Muscle layer of colon (tissue), 2 donors: ENCODE data around the gene PYGM.

Experiments used
- H3K27ac ChIP-seq: one replicate; pipeline ENCODE4 v1.7.0; 2013; ENCODE audit warnings: low read depth, mild to moderate bottlenecking, low read length, moderate library complexity
- H3K27me3 ChIP-seq, 2 donors: one replicate each; pipeline ENCODE4 v1.7.0; 2013; ENCODE audit warnings: low read length in 2 of 2, mild to moderate bottlenecking in 2 of 2; ENCODE audit not compliant: insufficient read depth in 2 of 2, control insufficient read depth in 1 of 2
- H3K36me3 ChIP-seq: one replicate; pipeline ENCODE4 v1.7.0; 2013; ENCODE audit warnings: mild to moderate bottlenecking, low read length; ENCODE audit not compliant: insufficient read depth
- H3K4me1 ChIP-seq: one replicate; pipeline ENCODE4 v1.7.0; 2013; ENCODE audit warnings: mild to moderate bottlenecking, low read length; ENCODE audit not compliant: insufficient read depth
- H3K4me3 ChIP-seq, 2 donors: one replicate each; pipeline ENCODE4 v1.7.0; 2013; ENCODE audit warnings: low read length in 2 of 2, low read depth in 1 of 2, mild to moderate bottlenecking in 1 of 2, moderate library complexity in 1 of 2
- H3K9ac ChIP-seq: one replicate; pipeline ENCODE4 v1.7.0; 2013; ENCODE audit warnings: low read length
- H3K9me3 ChIP-seq: one replicate; pipeline ENCODE4 v1.7.0; 2013; ENCODE audit warnings: mild to moderate bottlenecking, low read length
- donor health status: abdominal sarcoma.
- donor health status: Adenocarcinoma of cecum.

The PYGM gene

DNA sequence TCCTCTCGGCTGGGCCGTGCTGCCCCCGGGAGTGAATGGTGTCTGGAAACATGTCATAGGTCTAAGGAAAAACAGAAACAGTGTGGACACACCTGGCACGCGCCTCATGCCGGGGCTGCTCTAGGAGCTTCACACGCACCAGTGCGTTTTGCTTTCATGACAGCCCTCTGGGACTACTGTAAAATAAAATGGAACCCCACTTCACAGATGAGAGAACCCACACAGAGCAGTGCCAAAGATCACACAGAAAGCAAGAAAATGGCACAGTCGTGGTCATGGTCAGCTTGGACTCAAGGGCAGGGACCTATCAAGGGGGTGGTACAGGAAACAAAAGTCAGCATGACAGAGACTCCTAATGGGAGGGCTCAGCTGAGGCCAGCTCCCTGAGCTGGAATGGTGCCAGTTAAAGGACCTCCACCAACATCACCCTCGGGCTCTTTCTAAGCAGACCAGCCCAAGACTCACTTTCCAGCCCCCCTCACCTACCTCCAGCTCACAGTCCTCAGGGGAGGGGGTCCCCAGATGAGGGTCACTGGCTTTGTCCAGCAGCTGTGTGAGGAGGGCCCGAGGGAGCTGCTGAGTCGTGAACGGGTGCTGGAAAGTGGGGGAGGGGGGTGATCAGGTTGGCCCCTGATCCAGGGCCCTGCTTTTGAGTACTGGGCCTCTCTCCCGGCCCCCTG lies 40.0 kb upstream of the PYGM start:
- no peaks in the 10 kb centered on the region for H3K9me3 ChIP-seq
- H3K9ac ChIP-seq, result no peak overlapping the region
- H3K27ac ChIP-seq, result no peak overlapping the region
- no peaks in the 10 kb centered on the region for H3K27me3 ChIP-seq
- H3K36me3 ChIP-seq, result peaks cover 13% of the 10 kb centered on the region
- H3K4me3 ChIP-seq, result no peak overlapping the region
- H3K4me1 ChIP-seq, result peaks cover 20% of the 10 kb centered on the region

DNA sequence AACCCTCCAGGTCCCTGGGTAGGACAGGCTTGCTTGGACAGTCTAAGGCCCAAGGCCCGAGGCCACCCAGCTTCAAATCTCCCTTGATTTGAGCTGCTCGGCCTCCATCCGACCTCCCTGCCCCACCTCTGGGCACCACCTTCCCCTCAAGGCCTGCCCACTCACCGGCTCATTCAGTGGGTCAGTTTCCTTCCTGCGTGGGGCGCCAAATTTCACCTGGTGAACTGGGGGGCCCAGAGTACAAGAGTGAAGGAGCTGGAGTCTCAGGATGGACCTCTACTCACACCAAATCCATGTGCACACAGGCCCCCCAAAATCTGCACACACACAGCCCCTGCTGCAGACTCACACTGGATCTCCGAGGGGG lies 39.5 kb upstream of the PYGM start:
- no peaks in the 10 kb centered on the region for H3K27me3 ChIP-seq
- no peaks in the 10 kb centered on the region for H3K9me3 ChIP-seq
- no peak overlapping the region for H3K27ac ChIP-seq
- H3K9ac ChIP-seq, result no peak overlapping the region
- H3K4me3 ChIP-seq, result no peak overlapping the region
- H3K36me3 ChIP-seq, result peaks cover 9% of the 10 kb centered on the region
- H3K4me1 ChIP-seq, result peaks cover 18% of the 10 kb centered on the region

DNA sequence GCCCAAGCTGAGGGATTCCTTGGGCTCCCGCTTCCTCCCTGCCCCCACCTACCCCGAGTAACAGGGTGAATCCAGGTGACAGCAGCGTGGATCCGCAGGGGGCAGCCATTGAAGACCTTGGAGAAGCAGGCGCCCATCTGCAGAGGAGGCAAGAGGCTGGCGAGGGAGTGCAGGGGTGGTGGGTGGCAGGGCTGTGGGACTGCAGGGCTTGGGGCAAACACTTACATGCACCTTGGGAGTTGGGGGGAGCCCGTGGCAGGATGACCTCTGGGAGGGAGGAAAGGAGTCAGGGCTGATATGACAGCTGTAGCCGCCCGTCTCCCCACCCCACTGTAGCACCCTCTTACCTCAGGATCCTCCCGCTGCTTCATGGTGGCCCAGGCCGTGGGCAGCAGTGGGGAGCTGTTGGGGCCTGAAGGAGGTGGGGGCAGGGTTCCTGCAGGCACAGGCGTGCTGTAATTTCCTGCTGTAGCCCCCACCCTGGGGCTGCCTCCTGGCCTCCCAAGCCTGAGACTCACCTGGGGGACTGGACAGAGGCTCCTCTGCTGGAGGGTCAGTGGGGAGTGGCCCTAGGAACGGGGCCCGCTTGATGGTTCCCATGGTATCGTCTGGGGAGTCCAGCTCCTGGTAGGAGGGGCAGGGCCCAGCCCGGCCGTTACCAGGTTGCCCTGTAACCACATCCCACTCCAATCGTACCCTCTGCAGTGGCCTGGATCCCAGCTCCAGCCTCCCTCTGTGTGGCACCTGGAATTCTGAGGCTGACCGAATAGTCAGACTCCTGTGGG lies 37.2 kb upstream of the PYGM start:
- H3K27me3 ChIP-seq, result no peaks in the 10 kb centered on the region
- H3K36me3 ChIP-seq, result peaks cover 9% of the 10 kb centered on the region
- no peak overlapping the region for H3K27ac ChIP-seq
- peaks cover 2% of the 10 kb centered on the region for H3K4me1 ChIP-seq
- no peaks in the 10 kb centered on the region for H3K9me3 ChIP-seq
- H3K9ac ChIP-seq, result no peak overlapping the region
- no peak overlapping the region for H3K4me3 ChIP-seq

DNA sequence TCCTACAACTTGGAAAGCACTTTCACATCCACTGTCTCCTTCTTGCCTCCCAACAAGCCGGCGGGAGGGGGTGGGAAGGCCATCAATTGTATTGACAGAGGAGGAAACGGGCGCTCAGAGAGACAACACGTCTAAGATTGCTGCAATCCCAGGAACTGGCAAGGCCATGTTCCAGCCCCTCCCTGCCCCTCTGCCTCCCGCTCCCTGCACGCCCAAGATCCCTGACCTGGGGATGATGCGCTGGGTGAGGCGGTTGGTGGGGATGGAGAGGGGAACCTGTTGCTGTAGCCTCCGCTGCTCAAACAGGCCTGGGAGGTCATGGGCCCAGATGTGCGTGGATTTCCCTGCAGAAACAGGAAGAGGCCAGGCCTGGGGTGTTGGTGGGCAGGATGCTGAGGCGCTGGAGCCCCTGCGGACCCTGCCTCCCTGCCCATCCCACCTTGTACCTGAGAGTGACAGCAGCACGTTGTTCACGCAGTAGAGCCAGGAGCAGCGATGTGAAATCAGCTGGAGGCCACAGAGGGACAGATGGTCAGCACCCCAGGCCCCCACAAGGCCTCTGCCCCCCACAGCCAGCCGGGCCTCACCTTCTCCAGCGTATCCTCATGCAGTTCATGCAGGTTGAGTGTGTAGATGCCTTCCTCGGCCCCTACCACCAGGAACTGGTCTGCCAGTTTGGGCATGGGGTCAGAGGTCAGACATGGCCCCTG lies 36.4 kb upstream of the PYGM start:
- no peak overlapping the region for H3K9ac ChIP-seq
- no peaks in the 10 kb centered on the region for H3K4me1 ChIP-seq
- no peak overlapping the region for H3K4me3 ChIP-seq
- H3K9me3 ChIP-seq, result no peaks in the 10 kb centered on the region
- no peak overlapping the region for H3K27ac ChIP-seq
- no peaks in the 10 kb centered on the region for H3K27me3 ChIP-seq
- H3K36me3 ChIP-seq, result peaks cover 9% of the 10 kb centered on the region

DNA sequence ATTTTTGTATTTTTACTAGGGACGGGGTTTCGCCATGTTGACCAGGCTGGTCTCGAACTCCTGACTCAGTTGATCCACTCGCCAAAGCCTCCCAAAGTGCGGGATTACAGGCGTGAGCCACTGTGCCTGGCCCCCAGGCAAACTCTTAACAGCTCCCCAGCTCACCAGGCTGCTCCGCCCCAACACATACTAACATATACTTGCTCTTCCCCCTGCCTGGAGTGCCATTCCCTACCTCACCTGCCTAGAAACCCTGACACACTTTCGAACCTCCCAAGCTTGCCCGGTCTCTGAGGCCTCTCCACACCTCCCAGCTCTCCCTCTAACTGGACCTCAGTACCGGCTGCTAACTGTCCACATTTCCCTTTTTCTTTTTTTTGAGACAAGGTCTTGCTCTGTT lies 34.8 kb upstream of the PYGM start:
- no peaks in the 10 kb centered on the region for H3K4me1 ChIP-seq

DNA sequence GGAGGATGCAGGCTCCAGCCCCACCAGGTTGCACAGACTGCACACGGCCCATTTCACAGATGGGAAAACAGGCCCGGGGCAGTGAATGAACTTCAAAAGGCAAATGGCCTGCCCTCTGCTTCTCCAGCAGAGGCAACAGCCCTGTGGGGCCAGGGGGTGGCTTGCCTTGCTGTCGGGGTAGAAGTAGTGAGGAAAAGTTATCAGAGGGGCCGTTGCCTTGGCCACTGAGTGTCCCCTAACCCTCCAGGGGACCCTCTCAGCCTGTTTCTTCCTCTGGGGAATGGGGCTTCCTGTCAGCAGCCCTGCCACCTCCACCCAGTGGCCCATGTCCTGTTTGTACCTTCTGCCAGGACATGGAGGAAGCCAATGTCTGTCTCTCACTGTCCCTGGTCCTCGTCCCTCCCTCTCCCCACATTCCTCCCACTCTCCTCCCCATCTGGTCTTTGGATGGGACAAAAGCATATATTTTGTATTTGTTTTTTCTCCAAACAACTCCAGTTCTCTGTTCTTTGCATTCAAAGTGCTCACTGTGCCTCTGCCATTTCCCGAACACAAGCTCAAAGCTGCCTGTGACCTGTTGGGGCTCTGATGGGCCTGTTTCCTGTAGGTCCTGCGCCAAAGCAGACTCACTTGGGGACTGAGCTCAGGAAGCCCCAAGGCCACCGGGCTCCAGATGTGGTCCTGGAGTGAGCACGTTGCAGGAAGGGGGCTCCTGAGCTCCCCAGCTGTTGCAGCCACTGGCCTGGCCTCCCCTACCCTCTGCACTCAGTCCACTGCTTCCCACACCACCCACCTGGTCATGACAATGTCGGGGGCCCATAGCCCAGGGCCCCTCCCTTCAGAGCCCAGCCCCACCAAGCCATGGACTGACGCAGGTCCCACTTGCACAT lies 33.7 kb upstream of the PYGM start:
- no peak overlapping the region for H3K4me3 ChIP-seq
- H3K9me3 ChIP-seq, result no peaks in the 10 kb centered on the region
- H3K4me1 ChIP-seq, result no peaks in the 10 kb centered on the region
- H3K27ac ChIP-seq, result no peak overlapping the region
- H3K27me3 ChIP-seq, result no peaks in the 10 kb centered on the region
- H3K9ac ChIP-seq, result no peak overlapping the region
- H3K36me3 ChIP-seq, result peaks cover 15% of the 10 kb centered on the region

More for the DNA sequence above, 34.8 kb upstream of the PYGM start:
- Histone ChIP-seq H3K36me3 (peaks cover 9% of the 10 kb centered on the region), H3K9ac (no peak overlapping the region), H3K27ac (no peak overlapping the region), H3K9me3 (no peaks in the 10 kb centered on the region), H3K4me3 (no peak overlapping the region), H3K27me3 (no peaks in the 10 kb centered on the region)

DNA sequence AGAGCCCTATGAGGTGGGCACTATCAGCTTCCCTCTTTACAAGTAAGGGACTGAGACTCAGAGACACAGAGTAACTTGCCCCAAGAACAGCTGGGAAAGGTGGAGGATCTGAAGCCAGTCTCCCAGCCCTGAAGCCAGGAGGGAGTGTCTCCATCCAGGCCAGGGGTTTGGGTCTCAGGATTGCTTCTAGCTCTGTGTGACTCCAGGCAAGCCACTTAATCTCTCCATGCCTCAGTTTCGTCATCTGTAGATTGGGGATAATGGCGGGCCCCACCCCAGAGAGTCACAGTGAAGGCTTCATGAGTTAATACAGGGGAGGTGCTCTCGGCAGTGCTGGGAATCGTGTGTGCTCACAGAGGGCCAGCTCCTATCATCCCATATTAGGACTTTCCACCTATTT lies 32.7 kb upstream of the PYGM start:
- H3K9ac ChIP-seq, result no peak overlapping the region
- no peaks in the 10 kb centered on the region for H3K9me3 ChIP-seq
- no peak overlapping the region for H3K4me3 ChIP-seq
- H3K27ac ChIP-seq, result no peak overlapping the region
- no peaks in the 10 kb centered on the region for H3K27me3 ChIP-seq
- no peaks in the 10 kb centered on the region for H3K4me1 ChIP-seq
- peaks cover 18% of the 10 kb centered on the region for H3K36me3 ChIP-seq

DNA sequence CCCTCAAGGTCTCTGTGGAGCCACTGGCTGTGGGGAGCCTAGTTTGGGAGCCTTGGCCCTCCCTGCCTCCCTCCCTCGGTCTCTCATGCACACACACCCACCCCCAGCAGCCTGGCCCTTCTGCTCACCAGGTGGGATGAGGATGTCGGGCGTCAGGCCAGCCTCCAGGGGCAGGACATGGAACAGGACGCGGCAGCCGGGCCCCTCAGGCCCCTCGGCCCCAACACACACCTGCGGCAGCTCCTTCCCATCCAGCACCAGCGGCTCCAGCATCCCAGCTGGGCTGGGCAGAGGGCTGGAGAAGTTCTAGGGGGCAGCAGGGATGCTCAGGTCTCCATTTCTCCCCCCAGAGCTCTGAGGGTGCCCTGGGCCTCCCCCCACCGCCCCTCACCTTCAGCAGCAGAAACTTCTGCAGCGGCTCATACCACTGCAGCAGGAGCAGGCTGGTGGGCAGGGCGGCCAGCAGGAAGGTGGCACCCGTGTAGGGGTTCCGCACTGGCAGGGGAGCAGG lies 32.1 kb upstream of the PYGM start:
- no peak overlapping the region for H3K27ac ChIP-seq
- H3K4me1 ChIP-seq, result no peaks in the 10 kb centered on the region
- peaks cover 18% of the 10 kb centered on the region for H3K36me3 ChIP-seq

DNA sequence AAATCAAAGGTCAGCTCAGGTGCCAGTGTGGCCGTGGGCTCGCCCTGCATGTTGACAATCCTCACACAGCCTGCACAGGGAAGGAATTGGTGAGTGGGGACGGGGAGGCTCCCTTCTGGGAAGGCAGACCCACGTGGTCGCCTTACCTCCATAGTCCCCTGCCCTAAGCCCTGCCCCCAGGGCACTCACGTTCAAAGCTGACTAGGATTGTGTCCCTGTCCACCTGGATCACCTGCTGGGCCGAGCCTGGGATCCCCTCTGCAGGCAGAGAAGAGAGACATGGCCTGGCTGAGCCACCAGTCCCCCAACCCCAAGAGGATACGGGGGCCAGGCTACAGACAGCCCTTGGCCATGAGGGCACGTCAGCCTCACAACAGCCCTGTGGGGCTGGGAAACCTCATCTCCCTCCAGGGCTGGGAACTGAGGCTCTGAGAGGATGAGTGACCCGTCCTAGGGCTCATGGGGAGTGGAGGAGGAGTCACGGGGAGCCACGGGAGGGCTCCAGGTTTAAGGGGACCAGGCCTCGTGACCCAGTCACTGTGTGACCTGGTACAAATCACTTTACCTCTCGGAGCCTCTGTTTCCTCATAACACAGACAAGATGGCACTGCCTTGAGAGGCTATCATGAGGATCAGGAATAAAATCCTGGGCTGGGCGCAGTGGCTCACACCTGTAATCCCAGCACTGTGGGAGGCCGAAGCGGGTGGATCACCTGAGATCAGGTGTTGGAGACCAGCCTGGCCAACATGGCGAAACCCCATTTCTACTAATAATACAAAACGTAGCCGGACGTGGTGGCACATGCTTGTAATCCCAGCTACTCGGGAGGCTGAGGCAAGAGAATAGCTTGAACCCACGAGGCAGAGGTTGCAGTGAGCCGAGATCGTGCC lies 30.7 kb upstream of the PYGM start:
- no peak overlapping the region for H3K4me3 ChIP-seq
- H3K9ac ChIP-seq, result no peak overlapping the region
- H3K4me1 ChIP-seq, result no peaks in the 10 kb centered on the region

More for the DNA sequence above, 32.1 kb upstream of the PYGM start:
- Histone ChIP-seq H3K9ac (no peak overlapping the region), H3K4me3 (no peak overlapping the region), H3K9me3 (no peaks in the 10 kb centered on the region), H3K27me3 (no peaks in the 10 kb centered on the region)

More for the DNA sequence above, 30.7 kb upstream of the PYGM start:
- Histone ChIP-seq H3K27me3 (no peaks in the 10 kb centered on the region), H3K9me3 (no peaks in the 10 kb centered on the region), H3K36me3 (peaks cover 9% of the 10 kb centered on the region), H3K27ac (no peak overlapping the region)
